Stimulated activated CD4-positive, alpha-beta T cell treated with anti-CD3 and anti-CD28 coated beads, Interleukin-2, amount 100 ng/mL, for 48 hours (primary cell): ENCODE data around the gene DCC.

ENCODE experiments used
- DNase-seq, 2 donors: peaks; one replicate each; pipeline ENCODE4 v3.0.0-alpha.2; 2020

The DCC gene

DNA sequence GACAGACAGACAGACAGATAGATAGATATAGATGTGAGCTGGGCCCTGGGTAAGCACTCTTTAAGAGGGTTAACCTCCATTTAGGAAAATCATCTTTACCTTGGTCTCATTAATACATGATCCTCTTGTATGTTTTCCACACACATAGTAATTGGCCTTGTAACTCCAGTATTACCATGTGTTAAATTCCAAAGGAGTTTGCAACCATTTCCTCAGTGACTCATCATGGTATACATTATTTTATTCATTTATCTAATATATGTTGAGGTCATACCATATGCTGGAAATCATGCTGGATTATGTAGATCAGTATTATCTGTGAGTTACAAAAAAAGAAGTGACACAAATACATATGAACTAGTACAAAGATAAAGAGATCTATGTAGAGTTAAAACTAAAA, 504.3 kb downstream of the DCC start:
- DNase-seq, result no peak

DNA sequence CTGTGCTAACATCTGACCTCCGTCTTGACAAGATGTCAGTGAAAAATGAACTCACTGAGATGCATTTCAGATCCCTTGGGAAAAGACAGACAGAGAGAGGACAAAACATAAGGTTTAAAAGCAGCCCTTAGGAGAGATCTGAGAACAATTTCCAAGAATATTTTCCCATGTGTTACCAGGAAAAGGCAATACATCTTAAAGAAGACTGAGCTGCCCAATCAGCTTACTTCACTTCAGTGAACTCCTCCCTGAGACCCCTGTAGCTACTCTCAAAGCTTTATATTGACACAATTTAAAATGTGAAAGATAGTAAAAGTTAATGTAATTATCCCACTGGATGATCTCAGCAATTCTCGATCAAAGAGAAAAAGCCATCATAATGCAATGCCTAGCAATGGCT, 505.0 kb downstream of the DCC start:
- no peak for DNase-seq

DNA sequence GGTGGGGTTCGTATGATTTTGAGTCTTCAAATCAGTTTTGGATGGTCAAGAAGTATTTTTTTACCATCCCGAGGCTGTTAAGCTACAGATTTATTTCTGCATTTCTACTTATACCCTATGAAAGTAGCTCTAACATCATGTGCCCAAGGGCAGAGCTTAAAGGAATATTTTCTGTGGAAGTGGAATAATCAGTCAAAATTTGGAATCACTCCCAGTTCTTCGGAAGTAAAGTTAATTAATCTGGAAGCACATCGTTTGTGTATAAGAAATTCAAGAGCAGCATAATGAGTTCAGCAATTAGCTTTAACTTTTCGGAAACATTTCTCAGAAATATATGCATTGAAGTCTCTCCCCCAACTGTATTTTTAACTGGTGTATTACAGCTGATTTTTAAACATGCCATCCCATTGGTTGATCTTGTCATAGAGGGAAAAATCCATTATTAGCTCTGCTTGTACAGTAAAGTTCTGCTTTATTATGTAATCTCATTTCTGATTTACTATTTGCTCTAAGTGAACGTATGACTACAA, 510.1 kb downstream of the DCC start:
- DNase-seq, result no peak

GRCh38 chr18:52861558-52861957, 521.6 kb downstream of the DCC start:
- DNase-seq, result no peak

- DNase-seq, result no peak
Measured at GRCh38 chr18:52869349-52869923, 529.4 kb downstream of the DCC start.

- no peak for DNase-seq
Measured at GRCh38 chr18:52869942-52870907, 530.2 kb downstream of the DCC start.

- DNase-seq, result no peak
Measured at GRCh38 chr18:52874774-52875173, 534.8 kb downstream of the DCC start.

DNA sequence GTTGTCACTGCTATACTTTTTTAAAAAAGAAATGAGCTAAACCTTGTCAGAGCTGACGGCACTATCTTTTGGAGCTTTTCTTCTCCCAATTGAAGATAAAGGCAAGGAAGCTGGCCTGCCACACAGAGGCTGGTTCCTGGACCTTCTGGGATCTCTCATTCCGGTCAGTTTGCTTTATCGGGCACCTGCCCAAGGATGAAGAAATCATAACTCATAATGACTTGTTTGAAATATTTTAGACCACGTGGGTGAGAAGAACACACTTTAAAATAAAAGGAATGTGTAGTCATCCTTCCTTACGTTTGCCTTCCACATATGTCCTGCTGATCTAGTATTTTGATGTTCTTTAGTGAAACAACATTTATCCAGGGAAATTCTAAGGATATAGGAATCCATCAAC, 535.7 kb downstream of the DCC start:
- DNase-seq, result no peak

GRCh38 chr18:52888014-52888413, 548.0 kb downstream of the DCC start:
- DNase-seq, result no peak

GRCh38 chr18:52894801-52895200, 554.8 kb downstream of the DCC start:
- no peak for DNase-seq

GRCh38 chr18:52897611-52898484, 557.9 kb downstream of the DCC start:
- DNase-seq, result no peak

DNA sequence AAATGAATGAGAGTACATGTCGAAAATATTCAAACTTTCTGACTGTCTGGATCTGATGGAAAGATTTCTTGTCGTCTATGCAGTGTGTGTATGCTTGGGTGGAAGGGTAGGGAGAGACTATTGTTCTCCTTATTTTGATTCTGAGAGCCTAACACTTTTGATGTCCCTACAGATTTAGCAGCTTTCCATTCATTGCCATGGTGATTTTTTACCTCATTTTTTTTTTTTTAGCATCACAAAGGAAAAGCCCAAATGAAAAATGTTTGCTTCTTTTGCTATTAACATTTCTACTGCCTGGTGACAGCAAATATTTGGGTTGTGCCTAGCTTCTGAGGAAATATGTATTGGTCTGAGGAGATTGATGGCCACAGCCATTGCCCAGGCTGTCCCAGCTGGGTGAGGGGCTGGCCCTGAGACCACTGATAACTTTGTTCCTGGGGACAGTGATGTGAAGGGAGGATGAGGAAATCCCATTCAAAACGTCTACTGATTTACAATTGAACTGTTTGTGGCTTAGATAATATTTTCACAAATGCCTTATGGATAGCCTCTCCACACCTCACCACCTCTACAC, 558.6 kb downstream of the DCC start:
- DNase-seq, result no peak

DNA sequence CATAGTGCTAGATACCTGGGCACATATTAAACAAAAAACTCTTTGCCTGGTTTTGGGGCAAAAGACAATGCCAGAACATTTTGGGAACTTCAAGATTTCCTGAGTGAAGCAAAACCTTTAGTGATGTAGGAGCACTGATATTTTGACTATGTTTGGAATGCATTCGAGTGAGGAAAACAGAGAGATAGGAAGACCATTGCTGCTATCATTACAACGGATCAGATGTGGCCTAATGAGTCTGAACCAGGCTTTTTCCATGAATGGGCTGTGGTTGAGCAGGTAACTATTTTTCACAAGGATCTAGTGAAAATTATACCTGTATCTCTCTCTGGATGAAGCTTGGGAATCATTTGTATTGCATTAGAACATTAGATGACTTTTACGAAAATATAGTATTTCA, 562.2 kb downstream of the DCC start:
- no peak for DNase-seq

GRCh38 chr18:52903857-52904256, 563.9 kb downstream of the DCC start:
- peak; percentile 1 to 5 for DNase-seq

DNA sequence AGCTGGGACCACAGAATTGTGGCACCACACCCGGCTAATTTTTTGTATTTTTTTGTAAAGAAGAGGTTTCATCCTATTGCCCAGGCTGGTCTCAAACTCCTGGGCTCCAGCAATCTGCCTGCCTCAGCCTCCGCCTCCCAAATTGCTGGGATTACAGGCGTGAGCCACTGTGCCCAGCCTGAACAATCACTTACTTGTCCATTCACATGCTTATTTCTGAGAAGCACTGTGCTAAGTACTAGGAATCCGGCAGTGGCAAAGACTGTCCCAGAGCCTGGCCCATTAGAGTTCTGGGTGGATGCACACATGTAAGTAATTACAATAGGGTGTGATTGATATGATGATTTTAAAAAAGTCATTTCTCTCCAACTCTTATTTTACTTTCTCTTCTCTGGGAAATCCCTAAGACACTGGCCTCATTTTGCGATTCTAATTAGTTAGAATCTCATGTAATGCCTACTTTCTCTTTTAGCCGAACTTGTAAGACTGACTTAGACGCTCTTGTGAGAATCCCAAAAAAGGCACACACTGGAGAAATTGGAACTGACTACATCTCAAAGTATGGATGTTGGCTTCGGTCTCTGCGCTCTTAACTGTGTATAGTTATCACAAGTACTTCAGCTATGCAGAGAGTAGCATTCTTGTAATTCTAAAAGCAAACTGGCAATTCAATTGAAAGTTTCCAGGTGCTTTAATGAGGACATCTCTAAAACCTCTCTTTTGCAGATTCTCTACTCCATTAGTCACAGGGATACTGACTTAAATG, 567.7 kb downstream of the DCC start:
- no peak for DNase-seq

DNA sequence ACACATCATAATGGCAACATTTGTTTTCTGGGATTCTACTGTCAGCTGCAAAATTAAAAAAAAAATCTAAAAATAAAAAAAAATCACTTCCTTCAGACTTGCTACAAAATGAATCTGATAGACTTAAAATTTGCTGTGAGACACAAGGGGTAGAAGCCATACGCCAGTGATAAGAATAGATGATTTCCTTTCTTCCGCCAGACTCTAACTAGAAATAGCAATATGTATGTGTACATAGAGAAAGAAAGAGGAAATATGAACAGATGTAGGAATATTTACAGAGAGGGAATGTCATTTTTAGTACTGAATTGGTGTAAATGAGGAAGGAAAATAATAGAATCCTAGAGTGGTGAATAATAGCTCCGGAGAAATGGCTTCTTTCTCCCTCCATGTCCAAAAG, 574.2 kb downstream of the DCC start:
- DNase-seq, result no peak

DNA sequence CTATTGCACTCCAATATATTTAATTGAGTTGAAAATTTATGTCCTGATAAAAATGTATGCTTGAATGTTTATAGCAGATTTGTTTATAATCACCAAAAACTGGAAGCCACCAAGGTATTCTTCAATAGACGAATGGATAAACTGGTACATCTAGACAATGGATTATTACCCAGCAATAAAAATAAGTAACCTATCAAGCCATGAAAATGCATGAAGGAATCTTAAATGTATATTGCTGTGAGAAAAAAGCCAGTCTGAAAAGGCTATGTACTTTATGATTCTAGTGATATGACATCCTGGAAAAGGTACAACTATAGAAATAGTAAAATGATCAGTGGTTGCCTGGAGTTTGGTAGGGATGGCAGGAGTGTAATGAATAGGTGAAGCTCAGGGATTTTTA, 580.7 kb downstream of the DCC start:
- no peak for DNase-seq

DNA sequence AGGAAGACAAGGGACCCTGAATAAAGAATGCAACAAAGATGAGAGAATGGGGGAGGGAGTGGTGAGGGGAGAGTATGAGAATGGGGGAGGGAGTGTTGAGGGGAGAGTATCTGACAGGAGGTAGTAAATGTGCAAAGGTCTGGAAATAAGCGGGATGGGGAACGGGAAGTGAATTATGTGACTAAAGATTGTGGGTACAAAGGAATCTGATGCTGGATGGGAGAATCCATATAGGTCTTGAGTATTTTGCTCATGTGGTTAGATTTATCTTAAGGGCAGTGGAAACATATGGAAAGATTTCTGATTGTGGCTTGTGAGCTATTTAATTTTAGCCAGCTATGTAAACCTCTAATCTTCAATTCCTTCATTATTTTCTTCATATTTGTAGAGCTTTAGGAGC, 593.4 kb downstream of the DCC start:
- DNase-seq, result no peak

- DNase-seq, result no peak
Measured at GRCh38 chr18:52936931-52937330, 596.9 kb downstream of the DCC start.

DNA sequence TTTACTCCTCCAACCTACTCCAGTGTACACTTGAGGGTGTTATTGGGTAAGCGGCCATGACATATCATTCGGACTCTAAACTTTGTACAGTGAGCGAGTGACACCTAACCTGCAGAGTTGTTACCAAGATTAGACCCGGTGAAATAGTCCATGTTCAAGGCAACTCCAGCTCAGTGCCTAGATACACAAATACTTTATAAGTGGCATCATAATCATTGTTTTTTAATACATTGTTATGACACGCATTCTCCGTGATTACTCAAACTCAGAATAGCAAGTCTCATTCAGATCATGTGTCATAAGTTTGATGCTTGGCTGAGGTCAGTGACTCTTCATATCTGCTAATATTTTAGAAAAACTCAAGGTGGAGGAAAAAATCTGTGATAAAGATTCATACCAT, 597.8 kb downstream of the DCC start:
- DNase-seq, result no peak

DNA sequence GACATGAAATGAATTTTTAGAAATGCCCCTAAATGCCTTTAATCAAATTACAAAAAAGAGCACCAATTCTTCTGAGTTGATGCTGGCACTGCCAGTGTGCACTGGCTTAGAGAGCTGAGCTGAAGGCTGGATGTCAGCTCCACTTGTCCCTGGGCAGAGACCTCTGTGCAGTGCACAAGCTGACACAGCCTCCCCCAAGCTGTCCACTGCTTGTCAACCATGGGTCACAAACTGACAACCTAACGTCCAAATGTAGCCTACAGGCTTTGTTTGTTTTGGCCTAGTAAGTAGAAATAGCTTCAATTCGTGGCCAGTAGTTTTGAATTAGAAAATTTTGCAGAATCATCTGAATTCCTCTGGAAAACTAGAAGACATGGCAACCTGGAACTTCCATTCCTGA, 605.6 kb downstream of the DCC start:
- no peak for DNase-seq

DNA sequence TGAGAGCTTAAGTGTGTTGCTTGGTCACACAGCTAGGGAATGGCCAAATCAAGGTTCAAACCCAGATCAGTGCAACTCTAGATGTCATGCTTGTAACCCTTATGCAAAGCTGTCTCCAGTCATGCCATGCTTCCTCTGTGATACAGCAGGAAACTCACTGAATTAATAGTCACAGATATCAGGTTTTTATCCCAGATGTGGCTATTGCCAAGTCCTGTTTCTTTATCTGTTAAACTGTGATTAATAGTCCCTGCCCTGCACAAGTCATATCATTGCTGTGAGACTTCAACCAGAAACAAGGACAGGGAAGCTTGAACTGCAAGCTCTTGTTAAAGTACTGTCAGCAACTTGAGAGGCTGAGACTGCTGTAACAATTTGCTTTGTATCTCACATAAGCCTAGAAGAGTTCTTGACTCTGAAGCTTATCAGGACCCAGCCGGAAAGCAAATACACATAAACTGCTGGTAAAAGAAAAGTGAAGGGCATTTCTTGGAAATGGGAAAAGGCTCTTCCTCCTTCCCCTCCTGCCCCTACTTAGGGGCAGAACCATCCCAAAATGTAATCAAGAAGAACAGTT, 609.0 kb downstream of the DCC start:
- DNase-seq, result no peak
